HCT116 (cell line): ENCODE results near the gene PAK1.

Experiments
- CEBPB ChIP-seq: IDR thresholded peaks from 2 replicates; pipeline ENCODE4 v1.6.1; 2012; ENCODE audit warnings: low read depth
- CTCF ChIP-seq, 3 experiments: fragments of 200-600 bp in 1 of 3; sonication (generic) in 1 of 3; IDR thresholded peaks in 2 of 3; conservative IDR thresholded peaks in 1 of 3; 2 replicates each; pipeline ENCODE4 v1.5.1; 2012 to 2017; ENCODE audit warnings: low read depth in 2 of 3, low read length in 2 of 3, antibody characterized with exemption in 1 of 3, borderline replicate concordance in 1 of 3, control low read depth in 1 of 3, mild to moderate bottlenecking in 1 of 3, mixed read lengths in 1 of 3, mixed run types in 1 of 3, moderate library complexity in 1 of 3; ENCODE audit not compliant: insufficient read depth in 1 of 3
- JUND ChIP-seq: IDR thresholded peaks from 2 replicates; pipeline ENCODE4 v1.6.1; 2012
- POLR2AphosphoS5 ChIP-seq: IDR thresholded peaks from 2 replicates; pipeline ENCODE4 v1.6.1; 2011; ENCODE audit warnings: mild to moderate bottlenecking, low read depth, low read length, moderate library complexity
- ZFX ChIP-seq: fragments of 450-650 bp; IDR thresholded peaks from 2 replicates; pipeline ENCODE4 v1.6.1; 2017

- TF ChIP-seq CTCF (IDR thresholded peaks at IDR 0.05 in 2 of 3, conservative IDR thresholded peaks at IDR 0.05 in 1 of 3; ENCODE audit: borderline replicate concordance in 1 of 3, insufficient read depth in 1 of 3, low read depth in 2 of 3, low read length in 2 of 3) (no peak), POLR2AphosphoS5 (no peak), ZFX (no peak), JUND (no peak), CEBPB (no peak)
These were observed 114.4 kb downstream of the PAK1 start for GRCh38 chr11:77359481-77359880.
